ENCODE results near the gene ARL6IP1.

DNA sequence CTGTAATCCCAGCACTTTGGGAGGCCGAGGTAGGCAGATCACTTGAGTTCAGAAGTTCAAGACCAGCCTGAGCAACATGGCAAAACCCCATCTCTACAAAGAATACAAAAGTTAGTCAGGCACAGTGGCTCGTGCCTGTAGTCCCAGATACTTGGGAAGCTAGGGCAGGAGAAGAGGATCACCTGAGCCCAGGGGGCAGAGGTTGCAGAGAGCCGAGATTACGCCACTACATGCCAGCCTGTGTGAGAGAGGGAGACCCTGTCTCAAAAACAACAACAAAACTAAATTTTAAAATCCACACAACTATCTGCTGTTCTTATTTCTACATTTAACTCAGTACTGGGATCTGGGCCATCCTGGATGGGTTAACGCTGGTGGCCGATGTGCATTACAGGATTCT, 41.2 kb upstream of the ARL6IP1 start:
- TF ChIP-seq, protein P1, sequence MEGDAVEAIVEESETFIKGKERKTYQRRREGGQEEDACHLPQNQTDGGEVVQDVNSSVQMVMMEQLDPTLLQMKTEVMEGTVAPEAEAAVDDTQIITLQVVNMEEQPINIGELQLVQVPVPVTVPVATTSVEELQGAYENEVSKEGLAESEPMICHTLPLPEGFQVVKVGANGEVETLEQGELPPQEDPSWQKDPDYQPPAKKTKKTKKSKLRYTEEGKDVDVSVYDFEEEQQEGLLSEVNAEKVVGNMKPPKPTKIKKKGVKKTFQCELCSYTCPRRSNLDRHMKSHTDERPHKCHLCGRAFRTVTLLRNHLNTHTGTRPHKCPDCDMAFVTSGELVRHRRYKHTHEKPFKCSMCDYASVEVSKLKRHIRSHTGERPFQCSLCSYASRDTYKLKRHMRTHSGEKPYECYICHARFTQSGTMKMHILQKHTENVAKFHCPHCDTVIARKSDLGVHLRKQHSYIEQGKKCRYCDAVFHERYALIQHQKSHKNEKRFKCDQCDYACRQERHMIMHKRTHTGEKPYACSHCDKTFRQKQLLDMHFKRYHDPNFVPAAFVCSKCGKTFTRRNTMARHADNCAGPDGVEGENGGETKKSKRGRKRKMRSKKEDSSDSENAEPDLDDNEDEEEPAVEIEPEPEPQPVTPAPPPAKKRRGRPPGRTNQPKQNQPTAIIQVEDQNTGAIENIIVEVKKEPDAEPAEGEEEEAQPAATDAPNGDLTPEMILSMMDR (IDR thresholded peaks at IDR 0.05; ENCODE audit: extremely low read depth in 1 of 2, insufficient read depth in 1 of 2, low read depth in 1 of 2, low read length in 2 of 2): no peak
- TF ChIP-seq JUN (IDR thresholded peaks at IDR 0.05; ENCODE audit: borderline replicate concordance, insufficient read depth, insufficient read length, low read depth): no peak
- TF ChIP-seq MYC (IDR thresholded peaks at IDR 0.05; ENCODE audit: low read depth, low read length): no peak
- no peak for TF ChIP-seq EZH2 (IDR thresholded peaks at IDR 0.05; ENCODE audit: borderline replicate concordance, low read depth, low read length, severe bottlenecking)
- TF ChIP-seq POLR2AphosphoS5 (IDR thresholded peaks at IDR 0.05; ENCODE audit: insufficient read depth, low read depth, low read length): no peak

All from endothelial cell of umbilical vein (primary cell).